Vagina (tissue), 2 donors: ENCODE results near the gene DDIT4. TPM values are rescaled to one million over a fixed set of nuclear protein-coding genes. Genes with fewer than 3 reads are reported as not detected.
A peak's percentile ranks its signal among the peaks of the same experiment; 100 is the strongest.

Experiments
- DNase-seq, 2 donors: peaks; one replicate each; pipeline ENCODE4 v3.0.0-alpha.2; 2017; ENCODE audit errors: extremely low spot score in 2 of 2
- H3K27ac ChIP-seq: fragments of 200-600 bp; sonication (generic); one replicate; pipeline ENCODE4 v1.5.1; 2019
- H3K27me3 ChIP-seq: fragments of 200-600 bp; sonication (generic); one replicate; pipeline ENCODE4 v1.5.1; 2019
- H3K36me3 ChIP-seq, 2 donors: fragments of 200-600 bp; sonication (generic); one replicate each; pipeline ENCODE4 v1.5.1; 2017 to 2019
- H3K4me1 ChIP-seq: fragments of 200-600 bp; sonication (generic); one replicate; pipeline ENCODE4 v1.5.1; 2019
- H3K4me3 ChIP-seq, 2 donors: fragments of 200-600 bp; sonication (generic); 1 replicate in 1 of 2; 2 replicates in 1 of 2; pipeline ENCODE4 v1.5.1; 2016 to 2019
- H3K9me3 ChIP-seq: fragments of 200-600 bp; sonication (generic); one replicate; pipeline ENCODE4 v1.5.1; 2019
- POLR2A ChIP-seq, 2 donors: fragments of 450-650 bp; IDR thresholded peaks; one replicate each; pipeline ENCODE4 v1.6.1; 2017; ENCODE audit warnings: antibody characterized with exemption in 2 of 2, mild to moderate bottlenecking in 2 of 2, moderate library complexity in 2 of 2
- POLR2AphosphoS5 ChIP-seq, 2 donors: sonication (generic); formaldehyde crosslinking; IDR thresholded peaks; one replicate each; pipeline ENCODE4 v1.9.0; 2017; ENCODE audit warnings: antibody characterized with exemption in 2 of 2, mild to moderate bottlenecking in 2 of 2, low read depth in 1 of 2; ENCODE audit not compliant: insufficient read depth in 1 of 2
- intact Hi-C: fragments of 100-400 bp; cut with DNase I; formaldehyde crosslinking; loops from one replicate; pipeline ENCODE4 v1.15.1; 2023
- total RNA-seq: library from RNA; depleted of rRNA; stranded (reverse); fragments of >200 nt; gene quantifications from one replicate; pipeline ENCODE4 v1.2.3, GENCODE V29; 2016
- TF ChIP-seq, protein P1 (sequence below), 3 experiments: fragments of 450-650 bp in 2 of 3; fragments of 200-600 bp in 1 of 3; sonication (generic) in 1 of 3; IDR thresholded peaks; one replicate each; pipeline ENCODE4 v1.5.1; 2017 to 2019; ENCODE audit warnings: antibody characterized with exemption in 3 of 3, mild to moderate bottlenecking in 2 of 3, moderate library complexity in 2 of 3

The DDIT4 gene
- total RNA-seq, 1 donor from 2014 or later: 1,063 TPM

DNA sequence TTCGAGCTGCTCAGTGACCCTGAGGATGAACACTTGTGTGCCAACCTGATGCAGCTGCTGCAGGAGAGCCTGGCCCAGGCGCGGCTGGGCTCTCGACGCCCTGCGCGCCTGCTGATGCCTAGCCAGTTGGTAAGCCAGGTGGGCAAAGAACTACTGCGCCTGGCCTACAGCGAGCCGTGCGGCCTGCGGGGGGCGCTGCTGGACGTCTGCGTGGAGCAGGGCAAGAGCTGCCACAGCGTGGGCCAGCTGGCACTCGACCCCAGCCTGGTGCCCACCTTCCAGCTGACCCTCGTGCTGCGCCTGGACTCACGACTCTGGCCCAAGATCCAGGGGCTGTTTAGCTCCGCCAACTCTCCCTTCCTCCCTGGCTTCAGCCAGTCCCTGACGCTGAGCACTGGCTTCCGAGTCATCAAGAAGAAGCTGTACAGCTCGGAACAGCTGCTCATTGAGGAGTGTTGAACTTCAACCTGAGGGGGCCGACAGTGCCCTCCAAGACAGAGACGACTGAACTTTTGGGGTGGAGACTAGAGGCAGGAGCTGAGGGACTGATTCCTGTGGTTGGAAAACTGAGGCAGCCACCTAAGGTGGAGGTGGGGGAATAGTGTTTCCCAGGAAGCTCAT lies 1.1 kb downstream of the DDIT4 start:
- peaks cover 0 to 25% of the 10 kb centered on the region in 2 donors for H3K36me3 ChIP-seq
- H3K4me1 ChIP-seq: peaks cover 34% of the 10 kb centered on the region
- DNase-seq: no peak
- intact Hi-C loops: loop anchor here (5.0 to 10.0 kb wide), 3 partner anchors 47 to 57 kb away; no protein-coding TSS in a partner anchor
- no peaks in the 10 kb centered on the region for H3K27me3 ChIP-seq
- no peaks in the 10 kb centered on the region for H3K9me3 ChIP-seq
- TF ChIP-seq POLR2A (IDR thresholded peaks at IDR 0.05) (no peak), POLR2AphosphoS5 (IDR thresholded peaks at IDR 0.05; ENCODE audit: insufficient read depth in 1 of 2, low read depth in 1 of 2) (peak in 1 of 2 donors; percentile 65)
- TF ChIP-seq, protein P1, sequence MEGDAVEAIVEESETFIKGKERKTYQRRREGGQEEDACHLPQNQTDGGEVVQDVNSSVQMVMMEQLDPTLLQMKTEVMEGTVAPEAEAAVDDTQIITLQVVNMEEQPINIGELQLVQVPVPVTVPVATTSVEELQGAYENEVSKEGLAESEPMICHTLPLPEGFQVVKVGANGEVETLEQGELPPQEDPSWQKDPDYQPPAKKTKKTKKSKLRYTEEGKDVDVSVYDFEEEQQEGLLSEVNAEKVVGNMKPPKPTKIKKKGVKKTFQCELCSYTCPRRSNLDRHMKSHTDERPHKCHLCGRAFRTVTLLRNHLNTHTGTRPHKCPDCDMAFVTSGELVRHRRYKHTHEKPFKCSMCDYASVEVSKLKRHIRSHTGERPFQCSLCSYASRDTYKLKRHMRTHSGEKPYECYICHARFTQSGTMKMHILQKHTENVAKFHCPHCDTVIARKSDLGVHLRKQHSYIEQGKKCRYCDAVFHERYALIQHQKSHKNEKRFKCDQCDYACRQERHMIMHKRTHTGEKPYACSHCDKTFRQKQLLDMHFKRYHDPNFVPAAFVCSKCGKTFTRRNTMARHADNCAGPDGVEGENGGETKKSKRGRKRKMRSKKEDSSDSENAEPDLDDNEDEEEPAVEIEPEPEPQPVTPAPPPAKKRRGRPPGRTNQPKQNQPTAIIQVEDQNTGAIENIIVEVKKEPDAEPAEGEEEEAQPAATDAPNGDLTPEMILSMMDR (IDR thresholded peaks at IDR 0.05): peak; percentile 21 to 61 (median 58)
- peak overlapping the region; percentile 99 for H3K27ac ChIP-seq
- peak overlapping the region; percentile 90 to 99 for H3K4me3 ChIP-seq

DNA sequence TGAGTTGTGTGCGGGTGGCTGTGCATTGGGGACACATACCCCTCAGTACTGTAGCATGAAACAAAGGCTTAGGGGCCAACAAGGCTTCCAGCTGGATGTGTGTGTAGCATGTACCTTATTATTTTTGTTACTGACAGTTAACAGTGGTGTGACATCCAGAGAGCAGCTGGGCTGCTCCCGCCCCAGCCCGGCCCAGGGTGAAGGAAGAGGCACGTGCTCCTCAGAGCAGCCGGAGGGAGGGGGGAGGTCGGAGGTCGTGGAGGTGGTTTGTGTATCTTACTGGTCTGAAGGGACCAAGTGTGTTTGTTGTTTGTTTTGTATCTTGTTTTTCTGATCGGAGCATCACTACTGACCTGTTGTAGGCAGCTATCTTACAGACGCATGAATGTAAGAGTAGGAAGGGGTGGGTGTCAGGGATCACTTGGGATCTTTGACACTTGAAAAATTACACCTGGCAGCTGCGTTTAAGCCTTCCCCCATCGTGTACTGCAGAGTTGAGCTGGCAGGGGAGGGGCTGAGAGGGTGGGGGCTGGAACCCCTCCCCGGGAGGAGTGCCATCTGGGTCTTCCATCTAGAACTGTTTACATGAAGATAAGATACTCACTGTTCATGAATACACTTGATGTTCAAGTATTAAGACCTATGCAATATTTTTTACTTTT lies 1.8 kb downstream of the DDIT4 start:
- no peak for DNase-seq
- intact Hi-C loops: loop anchor here (5.0 to 10.0 kb wide), 2 partner anchors 47 to 51 kb away; no protein-coding TSS in a partner anchor
- TF ChIP-seq POLR2AphosphoS5 (IDR thresholded peaks at IDR 0.05; ENCODE audit: insufficient read depth in 1 of 2, low read depth in 1 of 2) (peak in 1 of 2 donors; percentile 16), POLR2A (IDR thresholded peaks at IDR 0.05) (no peak)
- TF ChIP-seq, protein P1 (IDR thresholded peaks at IDR 0.05): no peak
- peaks cover 0 to 25% of the 10 kb centered on the region in 2 donors for H3K36me3 ChIP-seq
- H3K4me1 ChIP-seq: peaks cover 34% of the 10 kb centered on the region
- no peaks in the 10 kb centered on the region for H3K9me3 ChIP-seq
- H3K4me3 ChIP-seq: peak overlapping the region; percentile 90 to 99
- H3K27ac ChIP-seq: peak overlapping the region; percentile 99
- H3K27me3 ChIP-seq: no peaks in the 10 kb centered on the region

DNA sequence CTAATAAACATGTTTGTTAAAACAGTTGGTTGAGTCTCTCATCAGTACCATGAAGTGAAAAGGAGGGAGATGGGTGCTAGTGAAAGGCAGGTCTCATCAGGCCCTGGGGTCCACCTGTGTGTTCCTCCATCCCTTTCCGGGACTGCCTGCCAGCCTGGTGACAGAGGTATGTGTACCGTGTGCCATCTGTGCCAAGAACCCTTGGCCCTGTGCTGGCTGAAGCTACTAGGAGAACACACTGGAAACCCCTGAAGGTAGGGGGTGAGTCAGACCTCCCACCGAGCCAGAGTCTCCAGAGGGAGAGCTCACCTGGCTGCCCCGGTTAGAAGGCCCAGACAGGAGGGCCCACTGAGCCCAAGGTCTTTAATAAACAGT lies 2.3 kb downstream of the DDIT4 start:
- no peak for TF ChIP-seq POLR2A (IDR thresholded peaks at IDR 0.05)
- TF ChIP-seq, protein P1 (IDR thresholded peaks at IDR 0.05): no peak
- TF ChIP-seq POLR2AphosphoS5 (IDR thresholded peaks at IDR 0.05; ENCODE audit: insufficient read depth in 1 of 2, low read depth in 1 of 2): no peak
- H3K36me3 ChIP-seq: peaks cover 0 to 25% of the 10 kb centered on the region in 2 donors
- no peaks in the 10 kb centered on the region for H3K9me3 ChIP-seq
- peak overlapping the region; percentile 99 for H3K27ac ChIP-seq
- no peak for DNase-seq
- intact Hi-C loops: loop anchor here (5.0 to 10.0 kb wide), 2 partner anchors 46 to 51 kb away; no protein-coding TSS in a partner anchor
- H3K4me3 ChIP-seq: peak overlapping the region; percentile 90 to 99
- H3K4me1 ChIP-seq: peaks cover 34% of the 10 kb centered on the region
- H3K27me3 ChIP-seq: no peaks in the 10 kb centered on the region

DNA sequence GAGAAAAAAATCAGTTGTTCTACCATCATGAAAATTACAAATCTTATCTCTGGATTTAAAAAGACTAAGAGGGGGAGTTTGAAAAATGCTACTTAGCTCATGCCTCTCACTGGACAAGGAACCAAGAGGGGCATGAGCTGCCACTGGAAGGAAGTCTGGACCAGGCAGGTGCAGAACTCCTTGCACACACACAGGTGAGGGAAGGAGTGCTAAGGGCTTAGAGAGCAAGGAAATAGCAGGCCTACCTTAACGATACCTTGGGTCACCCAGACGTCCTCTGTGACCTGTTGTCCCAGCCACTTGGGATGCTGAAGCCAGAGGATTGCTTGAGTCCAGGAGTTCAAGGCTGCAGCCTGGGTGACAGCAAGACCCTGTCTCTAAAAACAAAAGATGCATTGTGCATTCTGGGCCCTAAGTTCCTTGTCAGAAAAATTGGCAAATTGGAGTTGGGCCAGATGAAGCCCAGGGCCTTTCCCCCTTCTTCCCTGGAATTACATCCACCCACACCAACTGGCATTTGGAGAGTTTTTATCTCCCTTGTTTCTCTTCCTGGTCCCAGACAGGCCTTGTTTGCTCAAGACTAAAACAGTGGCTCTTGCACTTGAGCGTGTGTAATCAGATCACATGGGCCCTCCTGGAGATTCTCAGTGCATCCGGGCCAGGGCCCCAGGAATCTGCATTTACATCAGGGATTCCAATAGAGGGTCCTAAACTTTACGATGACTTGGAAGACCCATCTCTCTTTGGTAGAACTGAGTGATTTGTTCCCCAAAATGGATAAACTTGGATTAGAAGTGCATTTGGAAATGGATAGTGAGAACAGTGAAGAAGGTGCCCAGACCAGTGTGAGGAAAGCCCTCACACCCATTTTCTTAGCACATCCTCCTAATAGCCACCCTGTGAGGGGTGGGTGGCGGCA lies 3.0 kb downstream of the DDIT4 start:
- peak overlapping the region; percentile 99 for H3K27ac ChIP-seq
- peaks cover 34% of the 10 kb centered on the region for H3K4me1 ChIP-seq
- H3K36me3 ChIP-seq: peaks cover 0 to 25% of the 10 kb centered on the region in 2 donors
- H3K27me3 ChIP-seq: no peaks in the 10 kb centered on the region
- TF ChIP-seq POLR2A (IDR thresholded peaks at IDR 0.05): no peak
- no peak for TF ChIP-seq POLR2AphosphoS5 (IDR thresholded peaks at IDR 0.05; ENCODE audit: insufficient read depth in 1 of 2, low read depth in 1 of 2)
- TF ChIP-seq, protein P1 (IDR thresholded peaks at IDR 0.05): no peak
- intact Hi-C loops: loop anchor here (5.0 to 10.0 kb wide), 2 partner anchors 46 to 52 kb away; no protein-coding TSS in a partner anchor
- H3K9me3 ChIP-seq: no peaks in the 10 kb centered on the region
- no peak for DNase-seq
- peak overlapping the region; percentile 90 to 99 for H3K4me3 ChIP-seq
